ENCODE measurements around the gene EMCN. TPM values are rescaled to one million over a fixed set of nuclear protein-coding genes. Genes with fewer than 3 reads are reported as not detected.
"Not testable (repeated sequence)": the region's sequence is repeated elsewhere in the genome, so short reads cannot be mapped to it uniquely, and the experiment has no call there.

Gene EMCN
- total and polyA plus RNA-seq, 9 of the 15 experiments (the other 6 are each of a cell fraction or from before 2014, with no cell fraction given) = not detected

GRCh38 chr4:100386270-100386669, 131.6 kb downstream of the EMCN start:
- no TSS peak for BruUV-seq (replicated peaks)
- TF ChIP-seq TAF9B (IDR thresholded peaks at IDR 0.05; ENCODE audit: partially characterized antibody) = no peak
- TF ChIP-seq ZNF431 (CRISPR knock-in tag; IDR thresholded peaks at IDR 0.05) = no peak
- TF ChIP-seq MLLT1 (IDR thresholded peaks at IDR 0.05) = no peak
- TF ChIP-seq RFX7 (CRISPR knock-in tag; IDR thresholded peaks at IDR 0.05) = no peak
- TF ChIP-seq SREBF1 (IDR thresholded peaks at IDR 0.05; ENCODE audit: borderline replicate concordance, low read depth, low read length) = no peak
- TF ChIP-seq PHB2 (IDR thresholded peaks at IDR 0.05; ENCODE audit: low read depth) = no peak
- no peak for TF ChIP-seq ZNF583 (CRISPR knock-in tag; IDR thresholded peaks at IDR 0.05)
- TF ChIP-seq SP2 (IDR thresholded peaks at IDR 0.05; ENCODE audit: extremely low read depth, low read depth, low read length, poor library complexity, severe bottlenecking) = no peak
- TF ChIP-seq BRF2 (IDR thresholded peaks at IDR 0.05; ENCODE audit: borderline replicate concordance, insufficient read depth, insufficient read length) = no peak
- TF ChIP-seq TEAD2 (tag; IDR thresholded peaks at IDR 0.05) = no peak
- CTCF ChIA-PET (ENCODE audit: low intra/inter-chr PET ratio) = no interaction called here

GRCh38 chr4:100380401-100380800, 137.4 kb downstream of the EMCN start:
- ATAC-seq; H3K27ac ChIP-seq (ENCODE audit: extremely low read depth, low read depth, low read length); POLR2A ChIA-PET: not testable (repeated sequence)

More at GRCh38 chr4:100386270-100386669, 131.6 kb downstream of the EMCN start:
- Histone ChIP-seq H3K36me3 (ENCODE audit: control insufficient read depth, insufficient read depth, low read length) (no peaks in the 10 kb centered on the region), H3K9ac (ENCODE audit: insufficient read depth in 1 of 2, low read depth in 2 of 2, low read length in 2 of 2) (no peak overlapping the region), H2AFZ (ENCODE audit: low read depth, low read length) (no peak overlapping the region), H3K27me3 (ENCODE audit: control insufficient read depth in 2 of 2, insufficient read depth in 2 of 2, low read length in 2 of 2) (no peaks in the 10 kb centered on the region), H3K4me1 (replicated peaks in 1 of 2; ENCODE audit: control insufficient read depth in 2 of 2, insufficient read depth in 2 of 2, low read length in 2 of 2) (no peaks in the 10 kb centered on the region), H3K9me3 (replicated peaks; ENCODE audit: control insufficient read depth, insufficient read depth, low read depth, low read length) (0 out of 2 replicates have a peak, but pooled peaks cover 2% of the 10 kb centered on the region), H4K20me1 (replicated peaks; ENCODE audit: control insufficient read depth, insufficient read depth, low read length) (no peaks in the 10 kb centered on the region), H3K4me2 (ENCODE audit: insufficient read depth, low read length) (no peak overlapping the region), H3K27ac (ENCODE audit: extremely low read depth, low read depth, low read length) (no peak overlapping the region), H3K9me1 (ENCODE audit: control insufficient read depth, insufficient read depth, low read length) (no peaks in the 10 kb centered on the region), H3K4me3 (no peak overlapping the region), H3K79me2 (ENCODE audit: control insufficient read depth, insufficient read depth, low read length) (no peaks in the 10 kb centered on the region)
- POLR2A ChIA-PET = no interaction called here
- DNase-seq (ENCODE audit: extremely low read depth in 1 of 4, low spot score in 3 of 4) (no peak), FAIRE-seq (no peak), ATAC-seq (no peak)
- WGBS (ENCODE audit: insufficient coverage, low coverage, missing lambda C conversion rate) = 9% methylated on average over 1 of the region's 1 CpG
- intact Hi-C loops (cut with micrococcal nuclease) (no loop called here), in situ Hi-C loops (cut with MboI) (no loop called here)

More at GRCh38 chr4:100380401-100380800, 137.4 kb downstream of the EMCN start:
- DNase-seq (ENCODE audit: extremely low read depth in 1 of 4, low spot score in 3 of 4); H4K20me1 ChIP-seq (replicated peaks; ENCODE audit: control insufficient read depth, insufficient read depth, low read length); H3K4me3 ChIP-seq; CTCF ChIA-PET (ENCODE audit: low intra/inter-chr PET ratio); H3K36me3 ChIP-seq (ENCODE audit: control insufficient read depth, insufficient read depth, low read length); FAIRE-seq; H3K9ac ChIP-seq (ENCODE audit: insufficient read depth in 1 of 2, low read depth in 2 of 2, low read length in 2 of 2); H3K4me1 ChIP-seq (replicated peaks in 1 of 2; ENCODE audit: control insufficient read depth in 2 of 2, insufficient read depth in 2 of 2, low read length in 2 of 2); H3K27me3 ChIP-seq (ENCODE audit: control insufficient read depth in 2 of 2, insufficient read depth in 2 of 2, low read length in 2 of 2); H3K4me2 ChIP-seq (ENCODE audit: insufficient read depth, low read length); H2AFZ ChIP-seq (ENCODE audit: low read depth, low read length); H3K9me3 ChIP-seq (replicated peaks; ENCODE audit: control insufficient read depth, insufficient read depth, low read depth, low read length); H3K9me1 ChIP-seq (ENCODE audit: control insufficient read depth, insufficient read depth, low read length); BruUV-seq (replicated peaks); in situ Hi-C loops (cut with MboI); H3K79me2 ChIP-seq (ENCODE audit: control insufficient read depth, insufficient read depth, low read length); intact Hi-C loops (cut with micrococcal nuclease): not testable (repeated sequence)
- 0% methylated on average over 1 of the region's 1 CpG for WGBS (ENCODE audit: insufficient coverage, low coverage, missing lambda C conversion rate)

Data from K562 (cell line).